SHP77 (cell line): ENCODE data around the gene PRDM16.
A peak's percentile ranks its signal among the peaks of the same experiment; 100 is the strongest.
"Not testable (repeated sequence)": the region's sequence is repeated elsewhere in the genome, so short reads cannot be mapped to it uniquely, and the experiment has no call there.

Source experiments
- DNase-seq, 2 experiments: peaks; one replicate each; lab custom pipeline; 2025; lab: John Stamatoyannopoulos, UW

Gene PRDM16

GRCh38 chr1:3163356-3163755 lies 94.4 kb downstream of the PRDM16 start:
- DNase-seq, result no peak

DNA sequence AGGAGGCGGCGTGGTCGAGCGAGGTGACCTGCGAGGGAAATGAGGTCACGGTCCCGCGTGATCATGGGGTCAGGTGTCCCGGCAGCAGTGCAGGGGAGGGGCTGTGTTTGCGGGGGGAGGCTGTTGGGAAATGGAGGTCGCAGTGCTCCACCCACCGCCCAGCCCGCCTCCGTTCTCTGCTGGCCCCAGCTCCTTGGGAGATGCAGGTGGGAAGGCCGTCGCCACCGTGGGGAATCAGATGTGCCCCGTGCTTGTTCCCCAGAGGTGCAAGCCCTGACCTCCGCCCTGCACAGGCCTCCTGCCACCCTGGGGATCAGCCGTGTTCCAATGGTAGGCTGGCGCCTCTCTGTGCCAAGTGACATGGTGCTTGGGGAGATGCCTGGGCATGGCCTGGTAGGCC lies 95.7 kb downstream of the PRDM16 start:
- no peak for DNase-seq

DNA sequence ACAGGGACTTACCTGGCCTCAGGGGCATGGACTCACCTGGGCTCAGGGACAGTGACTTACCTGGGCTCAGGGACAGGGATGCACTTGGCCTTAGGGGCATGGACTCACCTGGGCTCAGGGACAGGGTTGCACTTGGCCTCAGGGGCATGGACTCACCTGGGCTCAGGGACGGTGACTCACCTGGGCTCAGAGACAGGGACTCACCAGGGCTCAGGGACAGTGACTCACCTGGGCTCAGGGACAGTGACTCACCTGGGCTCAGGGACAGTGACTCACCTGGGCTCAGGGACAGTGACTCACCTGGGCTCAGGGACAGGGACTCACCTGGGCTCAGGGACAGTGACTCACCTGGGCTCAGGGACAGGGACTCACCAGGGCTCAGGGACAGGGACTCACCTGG lies 96.2 kb downstream of the PRDM16 start:
- not testable (repeated sequence) for DNase-seq

DNA sequence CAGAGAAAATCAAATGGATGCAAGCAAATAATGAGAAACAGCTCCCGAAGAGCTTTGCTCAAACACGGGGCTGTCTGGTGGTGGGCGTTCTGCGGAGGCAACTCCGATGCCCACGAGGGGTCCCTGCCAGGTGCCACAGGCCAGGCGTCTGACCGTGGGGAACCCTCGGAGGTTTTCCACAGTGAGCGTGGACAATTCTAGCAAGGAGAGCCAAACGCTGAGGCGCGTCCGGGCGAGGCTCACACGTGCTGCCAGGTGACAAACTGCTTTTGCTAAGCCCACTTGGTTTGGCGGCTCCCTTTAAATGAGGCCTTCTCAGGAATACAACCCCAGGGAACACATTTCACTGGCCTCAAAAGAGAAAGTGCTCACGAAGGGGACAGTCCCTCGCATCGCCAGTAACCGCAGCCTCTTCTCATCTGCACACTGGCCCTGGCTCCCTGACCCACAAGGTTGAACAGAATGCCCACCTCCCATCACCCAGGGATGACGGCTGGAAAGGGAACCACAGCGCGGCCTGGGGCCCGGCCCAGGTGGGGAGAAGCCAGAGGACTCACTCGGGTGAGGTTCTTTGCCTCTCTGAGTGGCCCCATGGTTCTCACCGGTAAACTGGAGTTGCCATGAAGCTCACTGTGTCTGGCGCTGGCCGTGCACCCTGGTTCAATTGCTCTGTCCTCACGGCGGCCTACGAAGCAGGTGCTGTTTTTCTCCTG lies 97.4 kb downstream of the PRDM16 start:
- no peak for DNase-seq

GRCh38 chr1:3167255-3167654 lies 98.3 kb downstream of the PRDM16 start:
- no peak for DNase-seq

DNA sequence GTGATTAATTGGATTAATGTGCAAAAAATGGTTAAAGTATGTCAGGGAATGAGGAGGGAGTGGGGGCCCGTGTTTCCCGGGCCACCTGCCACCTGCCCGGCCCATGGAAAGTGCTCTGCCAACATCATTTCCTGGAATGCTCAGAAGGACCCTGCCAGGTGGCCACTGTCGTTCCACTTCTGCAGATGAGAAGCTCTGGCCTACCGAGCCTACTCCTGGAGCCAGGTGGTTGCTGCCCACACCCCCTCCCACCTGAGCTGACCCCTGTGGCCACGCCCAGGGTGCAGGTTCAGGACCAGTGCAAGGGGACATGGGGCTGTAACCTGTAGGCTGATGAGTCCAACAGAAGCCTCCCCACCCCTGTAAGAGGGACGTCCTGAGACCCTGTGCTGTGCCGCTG lies 99.7 kb downstream of the PRDM16 start:
- DNase-seq, result peak; percentile 34 to 52

DNA sequence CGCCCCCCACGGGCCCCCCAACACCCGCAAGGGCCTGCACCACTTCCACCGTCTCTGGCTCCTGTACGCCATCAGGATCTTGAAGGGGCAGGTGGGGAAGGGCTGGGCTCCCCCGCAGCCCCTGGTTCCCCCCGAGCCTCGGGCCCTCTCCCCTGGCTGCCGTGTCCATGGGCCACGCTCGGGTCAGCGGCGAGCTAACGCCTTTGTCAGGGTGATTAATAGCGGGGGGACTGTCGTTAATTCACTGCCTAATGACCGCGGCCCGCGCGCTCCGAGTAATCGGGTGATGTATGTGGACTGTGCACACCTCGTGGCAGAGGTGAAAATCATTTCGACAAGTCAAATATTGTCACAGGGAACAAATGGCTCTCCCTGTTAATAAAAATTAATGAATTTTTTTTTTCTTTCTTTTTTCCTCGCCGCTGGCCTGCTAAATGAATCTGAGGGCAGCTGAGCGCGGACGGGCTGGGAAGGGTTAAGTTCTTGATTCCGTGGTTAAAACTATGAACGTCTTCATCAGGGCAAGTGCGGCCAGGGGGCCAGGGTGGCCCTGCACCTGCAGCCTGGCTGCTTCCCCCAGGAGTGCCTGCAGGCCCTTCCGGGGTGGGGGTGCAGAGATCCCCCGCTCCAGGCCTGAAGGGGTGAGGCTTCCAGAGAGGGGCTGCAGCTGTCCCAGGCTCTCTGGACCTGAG lies 100.8 kb downstream of the PRDM16 start:
- no peak for DNase-seq

GRCh38 chr1:3170561-3171453 lies 101.8 kb downstream of the PRDM16 start:
- DNase-seq, result peak; percentile 47 to 59

DNA sequence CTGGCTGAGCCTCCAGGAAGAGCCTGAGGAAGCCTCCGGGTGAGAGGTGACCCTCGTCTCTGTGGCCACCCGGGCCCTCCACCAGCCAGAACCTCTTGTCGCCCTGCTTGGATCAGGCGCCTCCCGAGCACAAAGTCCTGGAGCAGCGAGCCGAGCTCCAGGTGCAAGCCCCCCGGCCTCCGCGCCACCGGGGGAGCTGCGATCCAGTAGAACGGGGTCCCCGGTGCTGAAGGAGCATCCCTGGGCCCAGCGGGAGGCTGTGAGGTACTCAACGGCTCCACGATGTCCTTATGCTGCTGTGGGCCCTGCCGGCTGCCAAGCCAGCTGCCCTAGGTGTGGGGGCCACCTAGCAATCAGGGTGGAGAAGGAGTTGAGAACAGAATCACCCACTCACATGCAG lies 102.8 kb downstream of the PRDM16 start:
- DNase-seq, result no peak

DNA sequence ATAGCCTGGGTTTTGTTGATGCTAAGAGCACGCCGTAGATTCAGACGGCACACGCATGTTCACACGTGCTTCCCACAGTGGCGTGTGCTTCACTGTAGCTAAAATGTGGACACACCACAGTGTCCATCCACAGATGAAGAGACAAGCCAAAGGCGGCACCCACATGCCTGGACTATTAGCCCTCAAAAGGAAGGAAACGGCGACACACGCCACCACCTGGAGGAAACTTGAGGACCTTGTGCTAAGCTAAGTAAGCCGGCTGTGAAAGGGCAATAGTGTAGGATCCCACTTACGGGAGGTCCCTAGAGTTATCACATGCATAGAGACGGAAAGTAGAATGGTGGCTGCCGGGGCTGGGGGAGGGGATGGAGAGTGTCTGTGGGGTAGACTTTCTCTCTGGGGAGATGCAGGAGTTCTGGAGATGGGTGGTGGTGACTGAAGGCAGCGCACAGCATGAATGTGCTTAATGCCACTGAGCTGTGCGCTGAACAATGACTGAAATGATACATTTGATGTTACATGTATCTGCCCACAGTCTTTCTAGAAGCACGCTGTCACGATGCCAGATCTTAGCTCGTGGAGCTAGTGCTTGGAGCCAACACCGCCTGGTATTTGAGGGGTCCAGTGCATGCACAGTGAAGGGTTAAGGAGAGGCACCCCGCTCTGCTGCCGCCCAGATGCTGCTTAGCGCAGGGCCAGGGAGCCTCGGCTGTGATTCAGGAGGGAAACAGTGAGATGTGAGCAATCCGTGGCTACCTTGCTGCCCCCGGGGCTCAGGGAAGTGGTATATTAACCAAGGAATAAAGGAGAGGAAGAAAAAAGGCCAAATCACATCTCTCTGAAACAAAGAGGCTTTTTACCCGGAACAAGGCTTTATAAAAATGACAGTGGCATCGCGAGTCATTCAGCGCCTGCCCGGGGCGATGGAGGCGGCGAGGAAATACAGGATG lies 103.7 kb downstream of the PRDM16 start:
- no peak for DNase-seq

- DNase-seq, result no peak
Measured at GRCh38 chr1:3173381-3173980, 104.5 kb downstream of the PRDM16 start.

DNA sequence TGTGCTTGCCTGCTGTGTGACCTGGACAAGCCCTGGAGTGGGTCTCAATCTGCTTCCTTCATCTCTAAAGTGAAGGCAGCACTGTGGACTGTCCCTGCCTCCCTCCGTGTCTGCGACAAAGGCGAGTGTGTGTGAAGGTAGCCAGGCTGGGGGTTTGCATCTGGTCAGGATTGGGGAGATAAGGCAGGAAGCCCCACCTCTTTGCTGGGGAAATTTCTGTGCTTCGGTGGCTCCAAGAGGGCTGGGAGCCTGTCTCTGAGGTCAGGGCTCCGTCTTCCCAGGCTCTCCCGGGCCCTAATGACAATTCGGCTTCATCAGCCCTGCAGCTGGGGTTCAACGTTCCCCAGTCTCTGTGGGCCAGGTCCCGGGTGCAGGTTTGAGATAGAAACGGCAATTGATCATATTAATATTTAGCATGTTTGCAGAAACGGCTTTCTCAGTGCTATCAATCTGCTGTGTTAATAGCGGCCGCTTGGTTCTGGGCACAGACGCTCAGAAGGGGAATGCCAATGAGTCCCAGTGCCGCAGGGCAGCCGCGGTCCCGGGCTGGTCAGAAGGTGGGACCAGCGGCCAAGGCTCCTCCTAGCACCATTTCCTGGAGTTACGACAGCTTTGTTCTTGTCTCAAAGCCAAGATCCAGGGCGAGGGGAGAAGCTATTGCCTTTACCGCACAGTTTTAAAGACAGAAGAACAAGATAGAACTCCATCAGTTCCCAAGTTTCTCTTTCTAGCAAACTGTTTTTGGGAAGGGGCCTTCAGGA lies 105.7 kb downstream of the PRDM16 start:
- DNase-seq, result no peak

- DNase-seq, result no peak
Measured at GRCh38 chr1:3175486-3175885, 106.5 kb downstream of the PRDM16 start.

DNA sequence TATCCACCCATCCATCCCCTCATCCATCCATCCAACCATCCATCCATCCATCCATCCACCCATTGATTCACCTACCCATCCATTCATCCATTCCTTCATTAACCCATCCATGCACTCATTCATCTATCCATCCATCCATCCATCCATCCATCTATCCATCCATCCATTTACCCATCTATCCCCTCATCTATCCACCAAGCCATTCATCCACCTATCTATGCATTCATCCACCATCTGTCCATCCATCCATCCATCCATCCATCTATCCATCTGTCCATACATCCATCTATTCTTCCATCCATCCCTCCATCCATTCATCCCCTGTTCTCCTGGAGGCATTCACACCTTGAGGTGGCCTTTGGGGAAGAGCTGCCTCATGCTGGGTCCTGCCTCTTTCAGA lies 107.0 kb downstream of the PRDM16 start:
- DNase-seq, result no peak

GRCh38 chr1:3176820-3177219 lies 107.8 kb downstream of the PRDM16 start:
- DNase-seq, result no peak

DNA sequence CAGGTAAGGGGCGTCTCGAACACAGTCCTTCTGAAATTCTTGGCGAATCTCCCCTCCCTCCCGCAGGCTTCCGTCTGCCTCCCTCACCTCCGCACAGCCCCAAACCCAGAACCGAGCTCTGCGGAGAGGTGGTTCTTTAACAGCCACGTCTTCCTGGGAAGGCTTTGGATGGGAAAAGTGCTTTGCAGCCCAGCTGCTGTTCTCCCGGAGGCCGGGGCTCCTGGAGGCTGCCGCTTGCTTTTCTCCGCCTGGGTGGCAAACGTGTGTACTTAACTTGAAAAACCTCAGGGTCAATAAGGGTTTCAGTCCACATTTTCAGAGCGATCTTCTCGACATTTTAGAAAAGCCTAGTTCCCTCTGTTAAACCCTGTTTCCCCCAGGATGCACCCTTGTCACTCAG lies 109.3 kb downstream of the PRDM16 start:
- DNase-seq, result no peak

GRCh38 chr1:3179471-3179870 lies 110.5 kb downstream of the PRDM16 start:
- no peak for DNase-seq

DNA sequence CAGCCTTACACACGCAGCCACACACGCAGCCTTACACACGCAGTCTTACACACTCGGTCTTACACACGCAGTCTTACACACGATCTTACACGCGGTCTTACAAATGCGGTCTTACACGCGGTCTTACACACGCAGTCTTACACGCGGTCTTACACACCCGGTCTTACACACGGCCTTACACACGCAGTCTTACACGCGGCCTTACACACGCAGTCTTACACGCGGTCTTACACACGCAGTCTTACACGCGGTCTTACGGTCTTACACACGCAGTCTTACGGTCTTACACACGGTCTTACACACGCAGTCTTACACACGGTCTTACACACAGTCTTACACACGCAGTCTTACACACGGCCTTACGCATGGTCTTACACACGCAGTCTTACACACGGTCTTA lies 111.9 kb downstream of the PRDM16 start:
- DNase-seq, result no peak

DNA sequence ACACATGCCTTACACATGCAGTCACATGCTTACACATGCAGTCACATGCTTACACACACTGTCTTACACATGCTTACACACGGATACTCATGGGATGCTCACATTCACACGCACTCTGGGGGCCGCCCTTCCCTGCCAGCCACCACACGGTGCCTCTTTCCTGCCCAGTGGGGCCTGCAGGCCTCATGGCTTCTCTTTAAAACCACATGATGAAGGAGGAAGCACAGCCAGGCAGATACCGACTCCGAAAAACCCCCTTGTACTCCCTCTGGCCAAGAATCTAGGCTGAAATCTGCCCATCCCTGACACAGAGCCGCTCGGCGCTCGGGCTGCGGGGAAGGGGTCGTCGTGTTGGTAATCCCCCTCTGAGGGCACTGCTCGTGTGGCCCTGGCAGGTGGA lies 113.0 kb downstream of the PRDM16 start:
- no peak for DNase-seq

DNA sequence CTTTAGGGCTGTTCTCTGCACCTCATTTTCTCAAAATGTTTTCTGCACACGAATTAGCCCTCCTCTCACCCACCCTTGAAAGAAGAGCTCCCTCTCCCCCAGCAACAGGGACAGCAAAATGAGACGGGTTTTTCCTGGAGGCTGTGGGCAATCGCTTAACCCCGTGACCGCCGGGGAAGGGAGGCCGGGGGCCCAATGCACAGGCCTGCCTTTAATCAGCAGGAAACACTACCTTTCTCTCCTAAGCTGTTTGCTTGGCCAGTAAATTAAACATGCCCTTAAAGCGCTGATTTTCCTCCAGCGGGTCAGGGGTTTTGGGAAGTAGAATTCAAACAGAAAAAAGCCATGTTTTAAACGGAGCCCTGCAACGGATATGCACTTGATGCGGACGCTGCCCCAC lies 114.4 kb downstream of the PRDM16 start:
- no peak for DNase-seq
